ENCODE measurements around the gene TRAPPC8.

- TF ChIP-seq CTCF (conservative IDR thresholded peaks at IDR 0.05) = no peak
- TF ChIP-seq ZFX (IDR thresholded peaks at IDR 0.05) = no peak
Observed at GRCh38 chr18:31798399-31798798, 144.5 kb downstream of the TRAPPC8 start.
